ENCODE data around the gene NBEAL1.
"Not testable (repeated sequence)": the region's sequence is repeated elsewhere in the genome, so short reads cannot be mapped to it uniquely, and the experiment has no call there.

Gene NBEAL1

DNA sequence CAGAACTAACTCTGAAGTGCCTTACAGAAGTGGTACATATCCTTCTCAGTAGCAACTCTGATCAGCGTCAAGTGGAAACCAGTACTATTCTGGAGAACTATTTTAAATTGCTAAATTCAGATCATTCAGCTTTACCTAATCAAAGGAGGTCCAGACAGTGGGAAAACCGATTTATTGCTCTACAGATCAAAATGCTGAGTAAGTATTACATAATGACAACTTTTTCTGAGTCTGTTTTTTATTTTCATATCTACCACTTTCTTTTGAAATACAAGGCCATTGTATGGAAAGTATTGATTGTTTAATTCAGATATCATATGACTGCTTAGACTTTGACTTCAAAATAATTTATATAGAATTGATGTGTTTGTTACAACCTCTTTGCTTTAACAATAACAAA, 68.7 kb downstream of the NBEAL1 start:
- TF ChIP-seq, protein P1, sequence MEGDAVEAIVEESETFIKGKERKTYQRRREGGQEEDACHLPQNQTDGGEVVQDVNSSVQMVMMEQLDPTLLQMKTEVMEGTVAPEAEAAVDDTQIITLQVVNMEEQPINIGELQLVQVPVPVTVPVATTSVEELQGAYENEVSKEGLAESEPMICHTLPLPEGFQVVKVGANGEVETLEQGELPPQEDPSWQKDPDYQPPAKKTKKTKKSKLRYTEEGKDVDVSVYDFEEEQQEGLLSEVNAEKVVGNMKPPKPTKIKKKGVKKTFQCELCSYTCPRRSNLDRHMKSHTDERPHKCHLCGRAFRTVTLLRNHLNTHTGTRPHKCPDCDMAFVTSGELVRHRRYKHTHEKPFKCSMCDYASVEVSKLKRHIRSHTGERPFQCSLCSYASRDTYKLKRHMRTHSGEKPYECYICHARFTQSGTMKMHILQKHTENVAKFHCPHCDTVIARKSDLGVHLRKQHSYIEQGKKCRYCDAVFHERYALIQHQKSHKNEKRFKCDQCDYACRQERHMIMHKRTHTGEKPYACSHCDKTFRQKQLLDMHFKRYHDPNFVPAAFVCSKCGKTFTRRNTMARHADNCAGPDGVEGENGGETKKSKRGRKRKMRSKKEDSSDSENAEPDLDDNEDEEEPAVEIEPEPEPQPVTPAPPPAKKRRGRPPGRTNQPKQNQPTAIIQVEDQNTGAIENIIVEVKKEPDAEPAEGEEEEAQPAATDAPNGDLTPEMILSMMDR (IDR thresholded peaks at IDR 0.05; ENCODE audit: borderline replicate concordance, insufficient read depth, low read depth, low read length) = no peak
- H3K4me3 ChIP-seq (ENCODE audit: low read depth, low read length) = no peak overlapping the region

DNA sequence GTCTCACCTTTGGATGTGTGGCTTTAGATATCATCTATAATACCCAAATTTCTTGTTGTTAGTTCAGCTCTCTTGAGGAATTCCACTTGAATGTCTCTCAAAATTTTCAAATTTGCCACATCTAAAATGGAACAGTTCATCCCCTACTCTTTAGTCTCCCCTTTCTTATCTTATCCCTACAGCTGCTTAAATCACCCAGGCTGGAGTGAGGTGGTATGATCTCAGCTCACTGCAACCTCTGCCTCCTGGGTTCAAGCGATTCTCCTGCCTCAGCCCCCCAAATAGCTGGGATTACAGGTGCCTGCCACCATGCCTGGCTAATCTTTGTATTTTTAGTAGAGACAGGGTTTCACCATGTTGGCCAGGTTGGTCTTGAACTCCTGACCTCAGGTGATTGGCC, 71.7 kb downstream of the NBEAL1 start:
- H3K4me3 ChIP-seq (ENCODE audit: low read depth, low read length) = not testable (repeated sequence)

DNA sequence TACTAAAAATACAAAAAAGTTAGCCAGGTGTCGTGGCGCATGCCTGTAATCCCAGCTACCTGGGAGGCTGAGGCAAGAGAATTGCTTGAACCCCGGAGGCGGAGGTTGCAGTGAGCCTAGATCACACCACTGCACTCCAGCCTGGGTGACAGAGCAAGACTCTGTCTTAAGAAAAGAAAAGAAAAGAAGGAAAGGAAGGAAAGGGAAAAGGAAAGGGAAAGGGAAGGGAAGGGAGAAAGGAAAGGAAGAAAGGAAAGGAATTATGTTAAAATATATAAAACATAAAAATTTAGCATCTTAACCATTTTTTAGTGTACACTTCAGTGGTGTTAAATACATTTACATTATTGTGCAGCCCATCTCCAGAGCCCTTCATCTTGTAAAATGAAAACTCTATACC, 76.0 kb downstream of the NBEAL1 start:
- H3K4me3 ChIP-seq (ENCODE audit: low read depth, low read length) = not testable (repeated sequence)

DNA sequence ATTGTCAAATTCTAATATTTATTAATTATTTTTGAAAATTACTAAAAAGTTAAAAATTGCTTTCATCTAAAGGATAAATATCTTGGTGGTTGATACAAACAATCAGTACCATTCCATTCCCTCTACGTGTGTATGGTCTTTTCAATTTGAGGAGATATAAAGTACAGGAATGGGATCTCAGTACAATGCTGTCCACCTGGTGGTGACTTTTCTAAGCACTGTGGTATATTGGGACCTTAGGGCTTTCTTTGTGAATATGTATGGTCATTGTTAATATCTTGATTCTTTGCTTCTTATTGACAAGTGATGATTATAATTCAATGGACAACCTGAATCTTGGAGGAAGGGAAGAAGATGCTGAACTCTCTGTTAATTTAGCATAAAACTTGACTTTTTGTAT, 83.1 kb downstream of the NBEAL1 start:
- no peak overlapping the region for H3K4me3 ChIP-seq (ENCODE audit: low read depth, low read length)
- TF ChIP-seq, protein P1 (IDR thresholded peaks at IDR 0.05; ENCODE audit: borderline replicate concordance, insufficient read depth, low read depth, low read length) = no peak

DNA sequence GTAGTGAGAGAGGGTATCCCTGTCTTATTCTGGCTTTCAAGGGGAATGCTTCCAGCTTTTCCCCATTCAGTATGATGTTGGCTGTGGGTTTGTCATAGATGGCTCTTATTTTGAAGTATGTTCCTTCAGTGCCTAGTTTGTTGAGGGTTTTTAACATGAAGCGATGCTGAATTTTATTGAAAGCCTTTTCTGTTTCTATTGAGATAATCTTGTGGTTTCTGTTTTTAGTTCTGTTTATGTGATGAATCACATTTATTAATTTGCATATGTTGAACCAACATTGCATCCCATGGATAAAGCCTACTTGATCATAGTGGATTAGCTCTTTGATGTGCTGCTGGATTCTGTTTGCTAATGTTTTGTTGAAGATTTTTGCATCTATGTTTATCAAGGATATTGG, 87.7 kb downstream of the NBEAL1 start:
- H3K4me3 ChIP-seq (ENCODE audit: low read depth, low read length) = not testable (repeated sequence)

DNA sequence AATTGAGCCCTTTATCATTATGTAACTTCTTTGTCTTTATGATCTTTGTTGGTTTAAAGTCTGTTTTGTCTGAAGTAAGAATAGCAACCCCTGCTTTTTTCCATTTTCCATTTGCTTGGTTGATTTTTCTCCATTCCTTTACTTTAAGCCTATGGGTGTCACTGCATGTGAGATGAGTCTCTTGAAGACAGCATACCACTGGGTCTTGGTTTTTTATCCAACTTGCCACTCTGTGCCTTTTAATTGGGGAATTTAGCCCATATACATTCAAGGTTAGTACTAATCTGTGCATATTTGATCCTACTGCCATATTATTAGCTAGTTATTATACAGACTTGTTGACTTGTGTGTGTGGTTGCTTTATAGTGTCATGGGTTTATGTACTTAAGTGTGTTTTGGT, 89.6 kb downstream of the NBEAL1 start:
- no peak overlapping the region for H3K4me3 ChIP-seq (ENCODE audit: low read depth, low read length)
- TF ChIP-seq, protein P1 (IDR thresholded peaks at IDR 0.05; ENCODE audit: borderline replicate concordance, insufficient read depth, low read depth, low read length) = no peak

DNA sequence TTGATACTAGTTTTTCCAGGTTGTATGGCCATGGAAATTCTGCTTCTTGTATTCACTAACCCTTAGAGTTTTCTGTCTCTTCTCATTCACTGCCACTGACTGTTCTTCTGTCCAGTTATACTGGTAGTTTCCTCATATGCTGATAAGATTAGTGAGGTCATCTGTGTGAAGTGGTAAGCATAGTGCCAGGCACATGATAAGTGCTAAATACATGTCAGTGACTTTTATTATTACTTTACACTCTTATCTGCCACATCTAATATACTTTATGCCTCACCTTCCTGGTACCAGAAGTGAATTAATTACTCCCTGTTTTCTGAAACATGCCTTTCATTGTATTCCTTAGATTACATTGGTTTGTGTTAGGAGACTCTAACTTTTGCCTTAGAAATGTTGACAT, 91.3 kb downstream of the NBEAL1 start:
- H3K4me3 ChIP-seq (ENCODE audit: low read depth, low read length) = no peak overlapping the region
- TF ChIP-seq, protein P1 (IDR thresholded peaks at IDR 0.05; ENCODE audit: borderline replicate concordance, insufficient read depth, low read depth, low read length) = no peak

DNA sequence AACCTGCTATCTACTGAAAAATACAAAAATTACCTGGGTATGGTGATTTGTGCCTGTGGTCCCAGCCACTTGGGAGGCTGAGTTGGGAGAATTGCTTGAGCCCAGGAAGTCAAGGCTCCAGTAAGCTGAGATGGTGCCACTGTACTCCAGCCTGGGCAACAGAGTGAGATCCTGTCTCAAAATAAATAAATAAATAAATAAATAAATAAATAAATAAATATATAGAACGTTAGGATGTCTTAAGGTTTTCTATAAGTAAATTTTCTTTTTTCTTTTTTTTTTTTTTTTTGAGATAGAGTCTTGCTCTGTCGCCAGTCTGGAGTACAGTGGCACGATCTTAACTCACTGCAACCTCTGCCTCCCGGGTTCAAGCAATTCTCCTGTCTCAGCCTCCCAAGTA, 95.8 kb downstream of the NBEAL1 start:
- H3K4me3 ChIP-seq (ENCODE audit: low read depth, low read length) = not testable (repeated sequence)

DNA sequence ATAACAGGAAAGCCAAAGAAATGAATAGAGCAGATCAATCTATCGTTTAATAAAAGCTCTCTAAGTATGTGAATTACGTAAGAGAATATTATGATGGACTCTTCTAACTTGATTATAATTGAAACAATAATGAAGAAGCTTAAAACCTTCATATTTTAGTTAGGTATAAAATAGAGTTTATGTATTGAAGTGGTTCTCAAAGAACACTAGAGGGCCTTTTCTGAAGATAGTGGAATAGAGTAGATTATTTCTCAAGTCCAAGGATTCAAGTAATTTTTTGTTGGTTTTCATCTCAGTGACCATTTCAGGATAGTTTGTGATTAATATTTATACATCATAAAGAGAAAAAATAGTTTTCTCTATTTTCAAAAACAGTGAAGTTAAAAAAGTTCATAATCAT, 97.7 kb downstream of the NBEAL1 start:
- H3K4me3 ChIP-seq (ENCODE audit: low read depth, low read length) = no peak overlapping the region
- TF ChIP-seq, protein P1 (IDR thresholded peaks at IDR 0.05; ENCODE audit: borderline replicate concordance, insufficient read depth, low read depth, low read length) = no peak

DNA sequence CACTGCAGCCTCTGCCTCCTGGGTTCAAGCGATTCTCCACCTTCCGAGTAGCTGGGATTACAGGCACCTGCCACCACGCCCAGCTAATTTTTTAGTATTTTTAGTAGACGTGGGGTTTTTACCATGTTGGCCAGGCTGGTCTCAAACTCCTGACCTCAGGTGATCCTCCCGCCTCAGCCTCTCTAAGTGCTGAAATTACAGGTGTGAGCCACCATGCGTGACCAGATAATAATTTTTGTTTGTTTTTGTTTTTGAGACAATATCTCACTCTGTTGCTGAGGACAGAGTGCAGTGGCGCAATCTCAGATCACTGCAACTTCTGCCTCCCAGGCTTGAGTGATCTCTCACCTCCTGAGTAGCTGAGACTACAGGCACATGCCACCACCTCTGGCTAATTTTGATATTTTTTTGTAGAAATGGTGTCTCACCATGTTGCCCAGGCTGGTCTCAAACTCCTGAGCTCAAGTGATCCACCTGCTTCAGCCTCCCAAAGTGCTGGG, 100.6 kb downstream of the NBEAL1 start:
- not testable (repeated sequence) for H3K4me3 ChIP-seq (ENCODE audit: low read depth, low read length)

Data from GM12875 (cell line).